Measurements from ENCODE around the gene ZFP91.

The ZFP91 gene

DNA sequence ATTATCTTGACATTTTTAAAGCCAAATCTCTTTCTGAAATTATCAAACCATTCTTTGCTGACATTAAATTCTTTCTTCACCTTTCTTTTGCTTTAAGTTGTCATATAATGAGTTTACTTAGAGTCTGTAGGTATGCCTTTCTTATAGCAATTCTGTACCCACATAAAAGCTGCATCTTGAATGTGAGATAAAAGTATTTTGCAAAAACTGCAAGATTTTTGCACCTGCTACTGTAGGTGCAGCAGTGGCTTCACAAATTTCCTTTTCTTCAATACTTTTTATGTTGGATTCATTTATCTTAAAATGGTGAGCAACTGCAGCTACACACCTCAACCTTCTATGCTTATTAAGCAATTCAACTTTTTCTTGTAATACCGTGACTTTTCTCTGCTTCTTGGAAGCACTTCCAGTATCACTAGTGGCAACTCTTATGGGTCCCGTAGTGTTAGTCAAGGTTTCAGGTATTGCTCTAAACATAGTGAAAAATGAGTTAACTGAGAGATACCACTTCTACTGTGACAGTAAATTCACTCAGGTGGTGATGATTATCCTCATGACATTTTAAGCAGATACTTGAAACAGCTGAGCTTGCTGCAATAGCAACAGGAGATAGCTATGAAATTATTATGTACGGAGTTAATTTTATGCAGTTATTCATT, 18.8 kb downstream of the ZFP91 start:
- no peak for DNase-seq (ENCODE audit: low read depth in 1 of 2, low spot score in 1 of 2)
- H3K27ac ChIP-seq (replicated peaks), result no peak overlapping the region
- H3K4me3 ChIP-seq (replicated peaks; ENCODE audit: insufficient read depth, low read length), result no peak overlapping the region
- H3K27me3 ChIP-seq (ENCODE audit: insufficient read depth, poor library complexity, severe bottlenecking), result no peaks in the 10 kb centered on the region
- TF ChIP-seq POLR2AphosphoS5 (IDR thresholded peaks at IDR 0.05; ENCODE audit: low read depth), result no peak
- TF ChIP-seq, protein P1, sequence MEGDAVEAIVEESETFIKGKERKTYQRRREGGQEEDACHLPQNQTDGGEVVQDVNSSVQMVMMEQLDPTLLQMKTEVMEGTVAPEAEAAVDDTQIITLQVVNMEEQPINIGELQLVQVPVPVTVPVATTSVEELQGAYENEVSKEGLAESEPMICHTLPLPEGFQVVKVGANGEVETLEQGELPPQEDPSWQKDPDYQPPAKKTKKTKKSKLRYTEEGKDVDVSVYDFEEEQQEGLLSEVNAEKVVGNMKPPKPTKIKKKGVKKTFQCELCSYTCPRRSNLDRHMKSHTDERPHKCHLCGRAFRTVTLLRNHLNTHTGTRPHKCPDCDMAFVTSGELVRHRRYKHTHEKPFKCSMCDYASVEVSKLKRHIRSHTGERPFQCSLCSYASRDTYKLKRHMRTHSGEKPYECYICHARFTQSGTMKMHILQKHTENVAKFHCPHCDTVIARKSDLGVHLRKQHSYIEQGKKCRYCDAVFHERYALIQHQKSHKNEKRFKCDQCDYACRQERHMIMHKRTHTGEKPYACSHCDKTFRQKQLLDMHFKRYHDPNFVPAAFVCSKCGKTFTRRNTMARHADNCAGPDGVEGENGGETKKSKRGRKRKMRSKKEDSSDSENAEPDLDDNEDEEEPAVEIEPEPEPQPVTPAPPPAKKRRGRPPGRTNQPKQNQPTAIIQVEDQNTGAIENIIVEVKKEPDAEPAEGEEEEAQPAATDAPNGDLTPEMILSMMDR (IDR thresholded peaks at IDR 0.05; ENCODE audit: insufficient read depth, low read length), result no peak
- no peak for TF ChIP-seq GABPA (IDR thresholded peaks at IDR 0.05; ENCODE audit: low read depth)
- no peak for TF ChIP-seq SPI1 (IDR thresholded peaks at IDR 0.05; ENCODE audit: borderline replicate concordance, low read depth)
- TF ChIP-seq, protein P2, sequence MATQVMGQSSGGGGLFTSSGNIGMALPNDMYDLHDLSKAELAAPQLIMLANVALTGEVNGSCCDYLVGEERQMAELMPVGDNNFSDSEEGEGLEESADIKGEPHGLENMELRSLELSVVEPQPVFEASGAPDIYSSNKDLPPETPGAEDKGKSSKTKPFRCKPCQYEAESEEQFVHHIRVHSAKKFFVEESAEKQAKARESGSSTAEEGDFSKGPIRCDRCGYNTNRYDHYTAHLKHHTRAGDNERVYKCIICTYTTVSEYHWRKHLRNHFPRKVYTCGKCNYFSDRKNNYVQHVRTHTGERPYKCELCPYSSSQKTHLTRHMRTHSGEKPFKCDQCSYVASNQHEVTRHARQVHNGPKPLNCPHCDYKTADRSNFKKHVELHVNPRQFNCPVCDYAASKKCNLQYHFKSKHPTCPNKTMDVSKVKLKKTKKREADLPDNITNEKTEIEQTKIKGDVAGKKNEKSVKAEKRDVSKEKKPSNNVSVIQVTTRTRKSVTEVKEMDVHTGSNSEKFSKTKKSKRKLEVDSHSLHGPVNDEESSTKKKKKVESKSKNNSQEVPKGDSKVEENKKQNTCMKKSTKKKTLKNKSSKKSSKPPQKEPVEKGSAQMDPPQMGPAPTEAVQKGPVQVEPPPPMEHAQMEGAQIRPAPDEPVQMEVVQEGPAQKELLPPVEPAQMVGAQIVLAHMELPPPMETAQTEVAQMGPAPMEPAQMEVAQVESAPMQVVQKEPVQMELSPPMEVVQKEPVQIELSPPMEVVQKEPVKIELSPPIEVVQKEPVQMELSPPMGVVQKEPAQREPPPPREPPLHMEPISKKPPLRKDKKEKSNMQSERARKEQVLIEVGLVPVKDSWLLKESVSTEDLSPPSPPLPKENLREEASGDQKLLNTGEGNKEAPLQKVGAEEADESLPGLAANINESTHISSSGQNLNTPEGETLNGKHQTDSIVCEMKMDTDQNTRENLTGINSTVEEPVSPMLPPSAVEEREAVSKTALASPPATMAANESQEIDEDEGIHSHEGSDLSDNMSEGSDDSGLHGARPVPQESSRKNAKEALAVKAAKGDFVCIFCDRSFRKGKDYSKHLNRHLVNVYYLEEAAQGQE (IDR thresholded peaks at IDR 0.05; ENCODE audit: insufficient replicate concordance, low read depth), result no peak

DNA sequence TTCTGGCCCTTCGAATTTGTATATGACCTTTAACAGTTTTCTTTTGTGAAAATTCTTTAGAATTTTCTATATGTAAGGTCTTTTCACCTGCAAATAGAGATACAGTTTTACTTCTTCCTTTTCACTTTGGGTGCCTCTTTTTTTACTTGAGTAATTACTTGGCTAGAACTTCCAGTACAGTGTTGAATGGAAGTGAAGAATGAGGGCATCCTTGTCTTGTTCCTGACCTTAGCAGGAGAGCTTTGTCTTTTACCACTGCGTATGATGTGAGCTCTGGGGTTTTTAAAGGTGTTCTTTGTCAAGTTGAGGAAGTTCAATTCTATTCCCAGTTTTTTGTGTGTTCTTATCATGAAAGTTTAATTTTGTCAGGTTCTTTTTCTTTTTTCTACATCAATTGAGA, 21.6 kb downstream of the ZFP91 start:
- Histone ChIP-seq H3K4me3 (replicated peaks; ENCODE audit: insufficient read depth, low read length) (no peak overlapping the region), H3K27me3 (ENCODE audit: insufficient read depth, poor library complexity, severe bottlenecking) (no peaks in the 10 kb centered on the region), H3K27ac (replicated peaks) (no peak overlapping the region)
- no peak for TF ChIP-seq POLR2AphosphoS5 (IDR thresholded peaks at IDR 0.05; ENCODE audit: low read depth)
- DNase-seq (ENCODE audit: low read depth in 1 of 2, low spot score in 1 of 2), result no peak

DNA sequence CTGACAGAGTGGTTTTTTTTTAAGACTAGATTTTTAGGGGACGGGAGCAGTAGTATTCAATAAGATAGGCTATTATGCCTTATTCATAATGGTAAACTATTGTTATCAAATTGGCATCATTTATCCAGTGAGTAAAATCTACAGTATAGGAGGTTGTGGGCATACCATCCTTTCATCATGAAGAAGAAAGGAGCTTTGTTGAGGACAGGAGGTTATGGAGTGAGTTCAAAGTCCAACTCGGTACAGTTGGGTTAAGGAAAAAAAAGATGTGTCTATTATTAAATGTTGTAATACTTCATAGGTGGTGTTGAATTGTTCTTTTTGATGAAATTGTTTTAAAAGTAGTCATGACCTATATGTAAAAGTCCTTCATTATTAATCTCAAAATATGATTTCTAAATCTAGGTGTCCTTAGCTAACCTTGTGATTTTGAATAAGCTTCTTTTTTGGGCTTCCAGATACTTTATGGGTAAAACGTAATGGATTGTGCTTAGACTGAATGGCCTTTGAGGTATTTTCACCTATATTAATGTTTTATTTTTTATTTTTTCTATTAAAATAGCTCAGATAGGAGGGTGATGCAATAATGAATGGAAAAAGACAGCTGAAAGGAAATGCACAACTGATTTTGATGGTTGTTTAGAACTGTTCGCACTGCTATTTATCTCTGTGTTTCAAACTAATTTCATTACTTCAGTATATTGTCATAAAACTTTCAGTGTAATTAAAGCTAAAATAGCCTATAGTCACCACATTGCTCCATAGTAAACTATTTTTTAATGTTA, 28.3 kb downstream of the ZFP91 start:
- Histone ChIP-seq H3K27me3 (ENCODE audit: insufficient read depth, poor library complexity, severe bottlenecking) (no peaks in the 10 kb centered on the region), H3K27ac (replicated peaks) (no peak overlapping the region), H3K4me3 (replicated peaks; ENCODE audit: insufficient read depth, low read length) (no peak overlapping the region)
- DNase-seq (ENCODE audit: low read depth in 1 of 2, low spot score in 1 of 2), result no peak
- TF ChIP-seq, protein P1 (IDR thresholded peaks at IDR 0.05; ENCODE audit: insufficient read depth, low read length), result no peak
- TF ChIP-seq SPI1 (IDR thresholded peaks at IDR 0.05; ENCODE audit: borderline replicate concordance, low read depth) (no peak), GABPA (IDR thresholded peaks at IDR 0.05; ENCODE audit: low read depth) (no peak), POLR2AphosphoS5 (IDR thresholded peaks at IDR 0.05; ENCODE audit: low read depth) (no peak)
- TF ChIP-seq, protein P2 (IDR thresholded peaks at IDR 0.05; ENCODE audit: insufficient replicate concordance, low read depth), result no peak

DNA sequence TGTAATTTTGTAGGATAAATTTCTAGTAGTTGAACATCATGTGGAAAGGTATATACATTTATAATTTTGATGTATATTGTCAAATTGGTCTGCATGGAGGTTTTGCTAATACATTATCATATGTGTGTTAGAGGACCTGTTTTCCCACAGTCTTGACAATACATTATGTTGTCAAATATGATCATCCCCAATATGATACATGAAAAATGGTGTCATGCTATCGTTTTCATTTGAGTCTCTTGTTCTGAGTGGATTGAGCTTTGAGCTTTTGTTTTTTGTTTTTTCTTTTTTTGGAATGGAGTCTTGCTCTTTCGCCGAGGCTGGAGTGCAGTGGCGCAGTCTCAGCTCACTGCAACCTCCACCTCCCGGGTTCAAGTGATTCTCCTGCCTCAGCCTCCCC, 29.5 kb downstream of the ZFP91 start:
- TF ChIP-seq, protein P2 (IDR thresholded peaks at IDR 0.05; ENCODE audit: insufficient replicate concordance, low read depth), result no peak
- TF ChIP-seq GABPA (IDR thresholded peaks at IDR 0.05; ENCODE audit: low read depth) (no peak), POLR2AphosphoS5 (IDR thresholded peaks at IDR 0.05; ENCODE audit: low read depth) (no peak), SPI1 (IDR thresholded peaks at IDR 0.05; ENCODE audit: borderline replicate concordance, low read depth) (no peak)
- TF ChIP-seq, protein P1 (IDR thresholded peaks at IDR 0.05; ENCODE audit: insufficient read depth, low read length), result no peak
- H3K27ac ChIP-seq (replicated peaks), result no peak overlapping the region
- H3K27me3 ChIP-seq (ENCODE audit: insufficient read depth, poor library complexity, severe bottlenecking), result no peaks in the 10 kb centered on the region
- H3K4me3 ChIP-seq (replicated peaks; ENCODE audit: insufficient read depth, low read length), result no peak overlapping the region
- no peak for DNase-seq (ENCODE audit: low read depth in 1 of 2, low spot score in 1 of 2)

Measured in HL-60 (cell line).